Measurements from ENCODE around the gene PLBD1.

PLBD1 gene, protein sequence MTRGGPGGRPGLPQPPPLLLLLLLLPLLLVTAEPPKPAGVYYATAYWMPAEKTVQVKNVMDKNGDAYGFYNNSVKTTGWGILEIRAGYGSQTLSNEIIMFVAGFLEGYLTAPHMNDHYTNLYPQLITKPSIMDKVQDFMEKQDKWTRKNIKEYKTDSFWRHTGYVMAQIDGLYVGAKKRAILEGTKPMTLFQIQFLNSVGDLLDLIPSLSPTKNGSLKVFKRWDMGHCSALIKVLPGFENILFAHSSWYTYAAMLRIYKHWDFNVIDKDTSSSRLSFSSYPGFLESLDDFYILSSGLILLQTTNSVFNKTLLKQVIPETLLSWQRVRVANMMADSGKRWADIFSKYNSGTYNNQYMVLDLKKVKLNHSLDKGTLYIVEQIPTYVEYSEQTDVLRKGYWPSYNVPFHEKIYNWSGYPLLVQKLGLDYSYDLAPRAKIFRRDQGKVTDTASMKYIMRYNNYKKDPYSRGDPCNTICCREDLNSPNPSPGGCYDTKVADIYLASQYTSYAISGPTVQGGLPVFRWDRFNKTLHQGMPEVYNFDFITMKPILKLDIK

DNA sequence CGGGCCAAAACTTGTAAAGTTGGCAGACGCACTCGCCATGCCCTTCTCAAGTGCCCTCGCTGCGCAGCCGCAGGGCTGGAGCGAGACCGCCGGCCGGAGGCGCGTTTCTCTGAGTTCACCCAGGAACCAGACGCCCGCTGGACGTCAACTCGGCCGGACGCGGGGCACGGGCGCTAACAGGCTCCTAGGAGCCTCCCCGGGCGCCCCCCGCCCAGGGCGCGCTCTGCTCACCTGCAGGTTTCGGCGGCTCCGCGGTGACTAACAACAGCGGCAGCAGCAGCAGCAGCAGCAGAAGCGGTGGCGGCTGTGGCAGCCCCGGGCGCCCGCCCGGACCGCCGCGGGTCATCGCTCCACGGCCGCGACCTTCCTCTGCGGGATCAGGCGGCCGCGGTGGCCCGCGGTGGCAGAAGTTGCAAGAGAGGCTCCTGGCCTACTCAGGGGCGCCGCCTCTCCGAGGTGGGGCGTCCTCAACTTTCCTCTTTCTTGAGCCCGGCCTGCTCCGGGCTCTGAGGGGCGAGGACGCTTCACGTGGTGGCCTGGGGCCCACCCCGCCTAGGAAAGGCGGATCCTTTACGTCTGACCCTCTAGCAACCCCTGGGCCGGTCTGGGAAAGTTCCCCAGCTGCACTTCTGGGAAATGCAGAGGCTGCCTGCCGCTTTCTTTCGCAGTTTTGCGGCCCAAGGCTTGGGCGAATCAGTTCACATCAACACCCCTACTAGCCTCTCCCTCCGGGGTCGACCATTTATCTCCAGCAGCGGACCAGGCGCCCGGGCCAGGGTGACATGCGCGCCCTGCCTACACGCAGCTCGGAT is at the start of gene PLBD1:
Gene PLBD1, minus strand, starts transcription at position 533 of the 812 bp plus-strand sequence. Its CDS starts 187 bp downstream, at position 346.
- no peak for DNase-seq

DNA sequence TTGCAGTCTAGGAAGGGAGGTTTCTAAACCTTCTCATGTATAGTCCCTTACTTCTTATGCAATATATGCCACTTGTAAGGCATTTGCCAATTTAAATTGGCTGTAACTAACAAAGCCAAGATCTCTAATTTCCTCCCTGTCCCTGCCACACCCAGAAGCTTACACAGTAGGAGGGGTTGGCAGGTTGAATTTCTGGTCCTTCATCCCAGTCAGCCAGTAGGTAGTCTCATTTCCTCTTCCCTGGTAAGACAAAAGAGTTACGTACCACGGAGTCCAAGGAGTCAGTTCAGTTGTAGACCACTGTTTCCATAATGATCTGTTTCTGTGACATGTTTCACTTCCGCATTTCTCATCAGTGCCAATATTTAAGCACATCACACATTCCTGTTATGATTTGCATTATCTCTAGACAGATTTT is 47.0 kb upstream of the PLBD1 start:
- DNase-seq, result no peak

- no peak for DNase-seq
Measured at GRCh38 chr12:14613718-14614117, 46.0 kb upstream of the PLBD1 start.

GRCh38 chr12:14612898-14613445 is 45.3 kb upstream of the PLBD1 start:
- DNase-seq, result peak; percentile 55

- DNase-seq, result no peak
Measured at GRCh38 chr12:14612250-14612649, 44.6 kb upstream of the PLBD1 start.

DNA sequence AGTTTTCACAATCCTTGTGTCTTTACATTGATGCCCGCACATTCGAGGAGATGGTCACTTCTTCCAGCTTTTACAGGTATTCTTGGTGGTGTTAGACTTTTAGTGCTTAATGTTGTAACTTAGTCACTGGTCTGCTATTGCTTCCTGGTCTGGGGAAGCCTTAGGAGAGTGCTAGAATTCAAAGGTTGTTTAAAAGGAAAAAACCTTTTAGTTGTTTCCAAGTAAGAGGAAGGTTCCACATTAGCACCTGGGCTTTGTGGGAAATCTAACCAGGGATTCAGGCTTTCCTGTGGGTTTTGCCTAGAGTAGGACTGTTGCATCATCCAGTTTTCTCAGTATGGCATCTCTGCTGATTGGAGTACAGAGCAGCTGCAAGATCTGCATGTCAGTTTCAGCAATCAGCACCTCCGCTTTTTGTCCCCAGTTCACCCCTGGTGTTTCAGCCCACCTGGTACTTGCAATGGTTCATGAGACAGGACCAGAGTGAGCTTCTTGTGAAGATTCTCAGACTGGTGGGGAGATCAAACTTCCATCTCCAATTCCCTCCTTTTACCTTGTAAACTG is 44.0 kb upstream of the PLBD1 start:
- no peak for DNase-seq

DNA sequence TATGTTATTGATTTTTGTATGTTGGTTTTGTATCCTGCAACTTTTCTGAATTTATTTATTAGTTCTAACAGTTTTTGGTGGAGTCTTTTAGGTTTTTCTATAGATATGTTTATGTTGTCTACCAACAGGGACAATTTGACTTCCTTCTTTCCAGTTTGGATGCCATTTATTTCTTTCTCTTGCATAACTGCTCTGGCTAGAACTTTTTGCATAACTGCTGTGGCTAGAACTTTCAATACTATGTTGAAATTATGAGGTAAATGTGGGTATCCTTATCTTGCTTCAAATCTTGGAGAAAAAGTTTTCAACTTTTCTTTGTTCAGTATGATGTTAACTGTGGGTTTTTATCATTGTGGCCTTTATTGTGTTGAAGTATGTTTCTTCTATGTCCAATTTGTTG is 39.9 kb upstream of the PLBD1 start:
- no peak for DNase-seq

- DNase-seq, result peak; percentile 5
Measured at GRCh38 chr12:14605401-14605989, 37.8 kb upstream of the PLBD1 start.

- peak; percentile 77 for DNase-seq
Measured at GRCh38 chr12:14601692-14602478, 34.2 kb upstream of the PLBD1 start.

GRCh38 chr12:14597480-14597879 is 29.8 kb upstream of the PLBD1 start:
- DNase-seq, result no peak

- no peak for DNase-seq
Measured at GRCh38 chr12:14591719-14592118, 24.0 kb upstream of the PLBD1 start.

GRCh38 chr12:14589169-14590004 is 21.7 kb upstream of the PLBD1 start:
- no peak for DNase-seq

- DNase-seq, result no peak
Measured at GRCh38 chr12:14588571-14588970, 20.9 kb upstream of the PLBD1 start.

DNA sequence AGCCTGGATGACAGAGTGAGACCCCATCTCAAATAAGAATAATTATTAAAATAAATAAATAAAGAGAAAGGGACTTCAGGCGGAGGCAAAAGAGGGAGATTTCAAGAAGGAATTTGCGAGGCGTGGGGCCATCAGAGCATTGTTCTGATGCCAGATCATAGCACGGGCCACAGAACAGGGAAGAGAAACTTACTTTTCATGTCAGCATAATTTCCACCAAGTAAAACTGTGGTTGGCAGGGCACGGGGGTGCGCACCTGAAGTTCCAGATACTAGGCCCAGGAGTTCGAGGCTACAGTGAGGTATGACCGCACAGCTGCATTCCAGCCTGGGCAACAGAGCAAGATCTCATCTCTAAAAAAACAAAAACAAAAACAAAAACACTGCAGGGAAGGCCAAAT is 11.0 kb upstream of the PLBD1 start:
- no peak for DNase-seq

- DNase-seq, result no peak
Measured at GRCh38 chr12:14577344-14577743, 9.7 kb upstream of the PLBD1 start.

DNA sequence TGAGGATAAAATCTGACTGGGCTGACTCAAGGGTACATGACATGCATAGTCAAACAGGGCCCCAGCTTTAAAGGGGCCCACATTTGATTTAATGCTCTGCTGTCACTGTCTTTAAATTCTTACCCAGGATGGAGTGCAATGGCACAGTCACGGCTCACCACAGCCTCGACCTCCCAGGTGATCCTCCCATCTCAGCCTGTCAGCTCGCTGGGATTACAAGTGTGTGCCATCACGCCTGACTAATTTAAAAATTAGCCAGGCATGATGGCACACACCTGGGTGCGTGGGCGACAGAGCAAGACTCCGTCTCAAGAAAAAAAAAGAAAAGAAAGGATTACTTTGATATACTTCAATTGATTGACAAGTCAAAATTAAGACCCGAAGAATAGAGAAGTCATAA is 9.2 kb upstream of the PLBD1 start:
- no peak for DNase-seq

GRCh38 chr12:14575585-14575984 is 7.9 kb upstream of the PLBD1 start:
- DNase-seq, result no peak

- no peak for DNase-seq
Measured at GRCh38 chr12:14573118-14573517, 5.4 kb upstream of the PLBD1 start.

DNA sequence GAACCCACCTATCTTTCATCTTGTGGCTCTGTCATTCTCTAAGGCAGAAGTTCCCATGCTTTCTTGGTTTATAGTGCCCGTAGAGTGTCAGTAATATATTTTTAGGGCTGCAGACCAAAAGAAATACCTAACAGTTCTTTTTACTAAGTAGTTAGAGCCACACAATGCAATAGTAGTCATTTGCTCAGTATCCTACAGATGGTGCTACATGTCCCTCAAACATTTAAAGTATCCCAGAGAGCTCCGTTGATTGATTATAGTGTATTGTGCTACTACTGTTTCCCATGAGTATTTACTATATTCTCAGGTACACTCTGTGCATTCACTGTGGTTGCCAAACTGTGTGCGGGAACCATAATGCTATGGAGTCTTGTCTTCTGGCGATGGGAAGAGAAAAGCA is 4.7 kb upstream of the PLBD1 start:
- no peak for DNase-seq

DNA sequence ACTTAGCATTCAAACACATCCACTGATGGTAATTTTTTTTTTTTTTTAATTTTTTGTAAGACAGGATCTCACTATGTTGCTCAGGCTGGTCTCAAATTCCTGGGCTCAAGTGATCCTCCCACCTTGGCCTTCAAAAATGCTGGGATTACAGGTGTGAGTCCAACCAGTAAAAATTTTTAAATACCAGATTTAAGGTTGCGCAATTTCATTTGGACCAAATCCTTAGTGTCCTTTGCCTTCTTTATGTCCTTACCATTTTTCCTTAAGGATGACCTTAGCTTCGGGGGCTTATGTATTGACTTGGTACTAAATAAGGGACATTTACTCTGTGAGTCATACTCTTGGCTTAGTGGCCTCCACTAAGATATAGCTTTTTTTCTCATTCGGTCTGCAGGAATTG is 4.1 kb upstream of the PLBD1 start:
- DNase-seq, result no peak

GRCh38 chr12:14570231-14570630 is 2.5 kb upstream of the PLBD1 start:
- no peak for DNase-seq

Measured in NCI-H345 (cell line).